HG03571 (cell line): ENCODE data around the gene PLN.

Experiments used
- ATAC-seq: cut with Tn5 transposase; IDR thresholded peaks from one replicate; pipeline ENCODE4 v1.9.1; 2021; ENCODE audit not compliant: unreplicated experiment

Gene PLN

GRCh38 chr6:118578617-118579016 lies 30.5 kb downstream of the PLN start:
- ATAC-seq: no peak

GRCh38 chr6:118579786-118580185 lies 31.7 kb downstream of the PLN start:
- ATAC-seq: no peak

GRCh38 chr6:118580585-118581419 lies 32.7 kb downstream of the PLN start:
- ATAC-seq: peak; percentile 50

GRCh38 chr6:118581489-118581959 lies 33.4 kb downstream of the PLN start:
- no peak for ATAC-seq

- ATAC-seq: no peak
Measured at GRCh38 chr6:118584911-118585310, 36.8 kb downstream of the PLN start.

- no peak for ATAC-seq
Measured at GRCh38 chr6:118586746-118587485, 38.8 kb downstream of the PLN start.

- ATAC-seq: no peak
Measured at GRCh38 chr6:118588626-118589025, 40.5 kb downstream of the PLN start.

GRCh38 chr6:118589186-118589585 lies 41.1 kb downstream of the PLN start:
- ATAC-seq: no peak

GRCh38 chr6:118589649-118590365 lies 41.7 kb downstream of the PLN start:
- ATAC-seq: no peak

- no peak for ATAC-seq
Measured at GRCh38 chr6:118591897-118592296, 43.8 kb downstream of the PLN start.

- no peak for ATAC-seq
Measured at GRCh38 chr6:118594877-118595276, 46.8 kb downstream of the PLN start.

GRCh38 chr6:118596774-118597320 lies 48.8 kb downstream of the PLN start:
- no peak for ATAC-seq

GRCh38 chr6:118597636-118598035 lies 49.5 kb downstream of the PLN start:
- ATAC-seq: no peak

- ATAC-seq: no peak
Measured at GRCh38 chr6:118598324-118598723, 50.2 kb downstream of the PLN start.

GRCh38 chr6:118602300-118602699 lies 54.2 kb downstream of the PLN start:
- ATAC-seq: no peak

- ATAC-seq: no peak
Measured at GRCh38 chr6:118603372-118603771, 55.3 kb downstream of the PLN start.

- ATAC-seq: no peak
Measured at GRCh38 chr6:118606268-118606667, 58.2 kb downstream of the PLN start.

- ATAC-seq: no peak
Measured at GRCh38 chr6:118606858-118607257, 58.8 kb downstream of the PLN start.
